ENCODE results near the gene GALNT10.

DNA sequence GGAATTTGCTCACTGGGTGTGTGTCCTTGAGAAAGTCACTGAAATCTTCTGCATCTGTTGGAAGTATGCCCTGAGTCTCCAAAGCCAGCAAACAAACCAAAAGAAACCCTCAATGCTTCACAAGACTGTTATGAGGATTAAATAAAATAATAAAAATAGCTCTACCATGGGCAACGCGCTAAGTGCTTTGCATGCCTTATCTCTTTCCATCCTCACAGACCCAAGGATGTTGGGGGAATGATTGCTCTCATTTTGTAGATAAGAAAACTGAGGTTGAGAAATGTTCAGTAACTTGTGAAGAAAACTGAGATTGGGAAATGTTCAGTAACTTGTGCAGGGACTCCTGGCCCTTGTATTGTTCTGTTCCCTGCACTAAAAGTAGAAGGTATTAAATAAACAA is 279.6 kb downstream of the GALNT10 start:
- TF ChIP-seq, protein P1, sequence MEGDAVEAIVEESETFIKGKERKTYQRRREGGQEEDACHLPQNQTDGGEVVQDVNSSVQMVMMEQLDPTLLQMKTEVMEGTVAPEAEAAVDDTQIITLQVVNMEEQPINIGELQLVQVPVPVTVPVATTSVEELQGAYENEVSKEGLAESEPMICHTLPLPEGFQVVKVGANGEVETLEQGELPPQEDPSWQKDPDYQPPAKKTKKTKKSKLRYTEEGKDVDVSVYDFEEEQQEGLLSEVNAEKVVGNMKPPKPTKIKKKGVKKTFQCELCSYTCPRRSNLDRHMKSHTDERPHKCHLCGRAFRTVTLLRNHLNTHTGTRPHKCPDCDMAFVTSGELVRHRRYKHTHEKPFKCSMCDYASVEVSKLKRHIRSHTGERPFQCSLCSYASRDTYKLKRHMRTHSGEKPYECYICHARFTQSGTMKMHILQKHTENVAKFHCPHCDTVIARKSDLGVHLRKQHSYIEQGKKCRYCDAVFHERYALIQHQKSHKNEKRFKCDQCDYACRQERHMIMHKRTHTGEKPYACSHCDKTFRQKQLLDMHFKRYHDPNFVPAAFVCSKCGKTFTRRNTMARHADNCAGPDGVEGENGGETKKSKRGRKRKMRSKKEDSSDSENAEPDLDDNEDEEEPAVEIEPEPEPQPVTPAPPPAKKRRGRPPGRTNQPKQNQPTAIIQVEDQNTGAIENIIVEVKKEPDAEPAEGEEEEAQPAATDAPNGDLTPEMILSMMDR (IDR thresholded peaks at IDR 0.05; ENCODE audit: borderline replicate concordance, extremely low read depth, low read length, poor library complexity, severe bottlenecking): no peak
- no peak for TF ChIP-seq EZH2 (IDR thresholded peaks at IDR 0.05; ENCODE audit: borderline replicate concordance, low read depth, low read length, severe bottlenecking)
